IMR-90 (cell line): ENCODE data around the gene LYRM4. TPM values are rescaled to one million over a fixed set of nuclear protein-coding genes. Genes with fewer than 3 reads are reported as not detected.

Experiments used
- ATAC-seq: fragments of 200-7000 bp; cut with Tn5 transposase; 2 replicates; pipeline ENCODE4 v1.9.1; 2020; ENCODE audit warnings: low read depth, mild to moderate bottlenecking, moderate library complexity
- BruUV-seq: library from RNA; stranded (reverse); fragments of 400-500 nt; replicated peaks from 2 replicates; lab custom pipeline; 2021; lab: Mats Ljungman, UMichigan
- CTCF ChIA-PET: fragments of 300-600 bp; formaldehyde crosslinking; extraction: SDS; loops from one replicate; lab custom pipeline; 2021; ENCODE audit warnings: antibody characterized with exemption; lab: Yijun Ruan, JAX
- POLR2A ChIA-PET: fragments of 300-600 bp; sonication (Branson Sonifier 250); formaldehyde crosslinking; loops from one replicate; lab custom pipeline; 2022; ENCODE audit warnings: antibody characterized with exemption; ENCODE audit not compliant: unreplicated experiment; lab: Charles Lee
- DNase-seq: peaks from one replicate; pipeline ENCODE4 v3.0.0; 2013
- H2AFZ ChIP-seq: replicated peaks from 2 replicates; pipeline ENCODE3; 2013; ENCODE audit warnings: low read length, mild to moderate bottlenecking; ENCODE audit not compliant: poor library complexity
- H2AK5ac ChIP-seq: 2 replicates; pipeline ENCODE4 v1.6.1; 2013; ENCODE audit warnings: low read depth, low read length, inconsistent platforms
- H2AK9ac ChIP-seq: replicated peaks from 2 replicates; pipeline ENCODE3; 2013; ENCODE audit warnings: mild to moderate bottlenecking, low read depth, low read length, moderate library complexity; ENCODE audit not compliant: poor library complexity
- H2BK120ac ChIP-seq: 2 replicates; pipeline ENCODE4 v1.6.1; 2013; ENCODE audit warnings: low read depth, low read length, inconsistent platforms
- H2BK15ac ChIP-seq: 3 replicates; pipeline ENCODE4 v1.6.1; 2013; ENCODE audit warnings: low read depth, low read length, inconsistent platforms
- H2BK20ac ChIP-seq: 2 replicates; pipeline ENCODE4 v1.6.1; 2013; ENCODE audit warnings: low read depth, mild to moderate bottlenecking, inconsistent platforms, low read length, moderate library complexity
- H2BK5ac ChIP-seq: 2 replicates; pipeline ENCODE4 v1.6.1; 2013; ENCODE audit warnings: mild to moderate bottlenecking, low read depth, low read length, inconsistent platforms; ENCODE audit not compliant: poor library complexity, severe bottlenecking
- H3K14ac ChIP-seq: replicated peaks from 2 replicates; pipeline ENCODE4 v1.6.1; 2013; ENCODE audit warnings: low read depth, low read length, inconsistent platforms
- H3K18ac ChIP-seq: 2 replicates; pipeline ENCODE4 v1.6.1; 2013; ENCODE audit warnings: low read depth, low read length, control low read depth
- H3K23ac ChIP-seq: 2 replicates; pipeline ENCODE4 v1.6.1; 2013; ENCODE audit warnings: low read depth, low read length, inconsistent platforms
- H3K27ac ChIP-seq: 2 replicates; pipeline ENCODE4 v1.5.1; 2013; ENCODE audit warnings: mild to moderate bottlenecking, control low read depth, low read length; ENCODE audit not compliant: insufficient read depth
- H3K27me3 ChIP-seq: 2 replicates; pipeline ENCODE4 v1.6.1; 2013; ENCODE audit warnings: low read length; ENCODE audit not compliant: control insufficient read depth, insufficient read depth
- H3K36me3 ChIP-seq: 2 replicates; pipeline ENCODE4 v1.6.1; 2013; ENCODE audit warnings: low read length, mixed read lengths; ENCODE audit not compliant: control insufficient read depth, insufficient read depth
- H3K4ac ChIP-seq: 2 replicates; pipeline ENCODE4 v1.6.1; 2013; ENCODE audit warnings: low read depth, low read length, inconsistent platforms
- H3K4me1 ChIP-seq: 2 replicates; pipeline ENCODE4 v1.6.1; 2013; ENCODE audit warnings: low read length, mixed read lengths; ENCODE audit not compliant: control insufficient read depth, insufficient read depth
- H3K4me2 ChIP-seq: 2 replicates; pipeline ENCODE4 v1.6.1; 2013; ENCODE audit warnings: low read depth, mild to moderate bottlenecking, control low read depth, low read length, moderate library complexity
- H3K4me3 ChIP-seq: 2 replicates; pipeline ENCODE4 v1.5.1; 2013; ENCODE audit warnings: low read depth, mild to moderate bottlenecking, control low read depth, low read length, moderate library complexity; ENCODE audit not compliant: insufficient read depth
- H3K56ac ChIP-seq: 2 replicates; pipeline ENCODE4 v1.6.1; 2013; ENCODE audit warnings: low read length, inconsistent platforms; ENCODE audit not compliant: insufficient read depth; ENCODE audit errors: extremely low read depth
- H3K79me1 ChIP-seq, 2 experiments: 2 replicates each; pipeline ENCODE4 v1.6.1; 2013; ENCODE audit warnings: low read length in 2 of 2, inconsistent platforms in 1 of 2, low read depth in 1 of 2
- H3K9ac ChIP-seq: 2 replicates; pipeline ENCODE4 v1.6.1; 2013; ENCODE audit warnings: low read depth, low read length, control low read depth
- H3K9me1 ChIP-seq: 2 replicates; pipeline ENCODE4 v1.6.1; 2013; ENCODE audit warnings: low read length, inconsistent platforms; ENCODE audit not compliant: insufficient read depth
- H3K9me3 ChIP-seq: 2 replicates; pipeline ENCODE4 v1.6.1; 2013; ENCODE audit warnings: low read length; ENCODE audit not compliant: control insufficient read depth, insufficient read depth
- H4K20me1 ChIP-seq: 2 replicates; pipeline ENCODE4 v1.6.1; 2013; ENCODE audit warnings: low read length, inconsistent platforms; ENCODE audit not compliant: insufficient read depth
- H4K5ac ChIP-seq: 2 replicates; pipeline ENCODE4 v1.6.1; 2013; ENCODE audit warnings: mild to moderate bottlenecking, low read depth, low read length, control low read depth
- H4K8ac ChIP-seq, 2 experiments: 2 replicates each; pipeline ENCODE4 v1.6.1; 2013; ENCODE audit warnings: low read depth in 2 of 2, low read length in 2 of 2, control low read depth in 1 of 2, inconsistent platforms in 1 of 2
- H4K91ac ChIP-seq: 2 replicates; pipeline ENCODE4 v1.6.1; 2013; ENCODE audit warnings: low read depth, low read length, inconsistent platforms; ENCODE audit not compliant: insufficient read depth
- CEBPB ChIP-seq: IDR thresholded peaks from 2 replicates; pipeline ENCODE4 v1.6.1; 2012; ENCODE audit warnings: low read depth, low read length, improper control_type of control experiment
- MAFK ChIP-seq: IDR thresholded peaks from 2 replicates; pipeline ENCODE4 v1.6.1; 2012; ENCODE audit warnings: low read depth, low read length, improper control_type of control experiment
- MAZ ChIP-seq: IDR thresholded peaks from 2 replicates; pipeline ENCODE4 v1.6.1; 2012; ENCODE audit warnings: low read depth, mild to moderate bottlenecking, low read length, improper control_type of control experiment, moderate library complexity, borderline replicate concordance
- NFE2L2 ChIP-seq: fragments of 150-350 bp; IDR thresholded peaks from 2 replicates; pipeline ENCODE4 v1.6.1; 2016; ENCODE audit warnings: low read depth, mild to moderate bottlenecking, low read length
- SMC3 ChIP-seq: fragments of 150-350 bp; IDR thresholded peaks from 2 replicates; pipeline ENCODE4 v1.6.1; 2016; ENCODE audit warnings: low read depth, mild to moderate bottlenecking, antibody characterized with exemption, low read length, moderate library complexity
- WGBS, 2 experiments: methylation state at CpG; one replicate each; pipeline versions ENCODE4 v1.1.5 to v1.1.7; 2013; ENCODE audit warnings: missing lambda C conversion rate in 2 of 2; ENCODE audit not compliant: insufficient read length in 1 of 2; ENCODE audit errors: extremely low coverage in 2 of 2; 5-methylcytosine and 5-hydroxymethylcytosine counted together
- dilution Hi-C: fragments of 300-500 bp; cut with HindIII; formaldehyde crosslinking; loops from one replicate; pipeline ENCODE4 v1.14.3; 2018; ENCODE audit warnings: low sequenced_read_pairs; ENCODE audit not compliant: unreplicated experiment
- in situ Hi-C: fragments of 300-500 bp; cut with MboI; formaldehyde crosslinking; loops from 3 replicates; pipeline ENCODE4 v1.14.3; 2019; ENCODE audit warnings: low sequenced_read_pairs, inconsistent platforms, mixed read lengths
- intact Hi-C: fragments of 100-400 bp; cut with micrococcal nuclease; formaldehyde crosslinking; loops from 2 replicates; pipeline ENCODE4 v1.10.0; 2022
- polyA plus RNA-seq, 3 experiments: library from polyadenylated mRNA; depleted of rRNA; stranded (reverse); fragments of >200 nt; gene quantifications; 2 replicates each; pipeline ENCODE4 v1.2.3, GENCODE V29; 2012; ENCODE audit warnings: low replicate concordance in 1 of 3
- total RNA-seq: library from RNA; depleted of rRNA; stranded (reverse); fragments of >200 nt; gene quantifications from 2 replicates; pipeline ENCODE4 v1.2.3, GENCODE V29; 2012
- TF ChIP-seq, protein P1 (sequence below): conservative IDR thresholded peaks from 2 replicates; pipeline ENCODE4 v1.5.1; 2012; ENCODE audit warnings: mild to moderate bottlenecking, low read depth, low read length, improper control_type of control experiment

LYRM4 gene
- total and polyA plus RNA-seq, 2 of the 4 experiments (the other 2 are of a cell fraction) = 11.5 to 26.6 TPM

DNA sequence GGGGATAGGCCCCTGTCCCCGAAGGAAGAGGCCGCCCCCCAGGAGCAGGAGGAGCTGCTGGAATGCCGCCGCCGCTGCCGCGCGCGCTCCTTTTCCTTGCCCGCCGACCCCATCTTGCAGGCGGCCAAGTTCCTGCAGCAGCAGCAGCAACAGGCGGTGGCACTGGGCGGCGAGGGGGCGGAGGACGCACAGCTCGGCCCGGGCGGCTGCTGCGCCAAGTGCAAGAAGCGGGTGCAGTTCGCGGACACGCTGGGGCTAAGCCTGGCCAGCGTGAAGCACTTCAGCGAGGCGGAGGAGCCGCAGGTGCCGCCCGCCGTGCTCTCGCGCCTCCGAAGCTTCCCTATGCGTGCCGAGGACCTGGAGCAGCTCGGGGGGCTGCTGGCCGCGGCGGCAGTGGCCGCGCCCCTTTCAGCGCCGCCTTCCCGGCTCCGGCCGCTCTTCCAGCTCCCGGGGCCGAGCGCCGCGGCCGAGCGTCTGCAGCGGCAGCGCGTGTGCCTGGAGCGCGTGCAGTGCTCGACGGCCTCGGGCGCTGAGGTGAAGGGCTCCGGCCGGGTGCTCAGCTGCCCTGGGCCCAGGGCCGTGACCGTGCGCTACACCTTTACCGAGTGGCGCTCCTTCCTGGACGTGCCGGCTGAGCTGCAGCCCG, 175.0 kb downstream of the LYRM4 start:
- Histone ChIP-seq H3K9me3 (no peaks in the 10 kb centered on the region; the same call in 1 of the 2 replicates), H3K9me1 (peaks cover 5% of the 10 kb centered on the region; the same call in 1 of the 2 replicates), H3K79me1 (no peaks in the 10 kb centered on the region), H3K27me3 (peaks cover 31% of the 10 kb centered on the region), H3K14ac (no peak overlapping the region), H3K27ac (peak overlapping the region; percentile 2; the same call in 1 of the 2 replicates), H2BK15ac (no peak overlapping the region), H2BK5ac (no peak overlapping the region), H2BK120ac (no peak overlapping the region), H4K91ac (no peak overlapping the region), H3K9ac (no peak overlapping the region), H3K36me3 (no peaks in the 10 kb centered on the region), H3K23ac (no peak overlapping the region), H2AFZ (peak overlapping the region; percentile 76), H3K4me2 (peak overlapping the region; percentile 86), H2BK20ac (no peak overlapping the region), H4K20me1 (no peaks in the 10 kb centered on the region), H3K56ac (no peak overlapping the region), H2AK9ac (peak overlapping the region; percentile 32), H2AK5ac (no peak overlapping the region), H3K18ac (no peak overlapping the region), H4K5ac (no peak overlapping the region), H3K4ac (no peak overlapping the region), H3K4me1 (peaks cover 12% of the 10 kb centered on the region), H4K8ac (no peak overlapping the region; a peak in 1 of 4 replicates), H3K4me3 (peak overlapping the region; percentile 49)
- ATAC-seq = peak; percentile 45
- 5% methylated on average over 47 of the region's 74 CpGs; no CpG with 5 or more reads in 1 of the 2 experiments for WGBS, 2 experiments
- in situ Hi-C loops (no loop called here), intact Hi-C loops (no loop called here), dilution Hi-C loops (no loop called here)
- BruUV-seq = no TSS peak
- peak; percentile 30 for DNase-seq
- CTCF ChIA-PET = no interaction called here
- POLR2A ChIA-PET = no interaction called here
- no peak for TF ChIP-seq NFE2L2
- no peak for TF ChIP-seq SMC3
- no peak for TF ChIP-seq CEBPB
- TF ChIP-seq, protein P1, sequence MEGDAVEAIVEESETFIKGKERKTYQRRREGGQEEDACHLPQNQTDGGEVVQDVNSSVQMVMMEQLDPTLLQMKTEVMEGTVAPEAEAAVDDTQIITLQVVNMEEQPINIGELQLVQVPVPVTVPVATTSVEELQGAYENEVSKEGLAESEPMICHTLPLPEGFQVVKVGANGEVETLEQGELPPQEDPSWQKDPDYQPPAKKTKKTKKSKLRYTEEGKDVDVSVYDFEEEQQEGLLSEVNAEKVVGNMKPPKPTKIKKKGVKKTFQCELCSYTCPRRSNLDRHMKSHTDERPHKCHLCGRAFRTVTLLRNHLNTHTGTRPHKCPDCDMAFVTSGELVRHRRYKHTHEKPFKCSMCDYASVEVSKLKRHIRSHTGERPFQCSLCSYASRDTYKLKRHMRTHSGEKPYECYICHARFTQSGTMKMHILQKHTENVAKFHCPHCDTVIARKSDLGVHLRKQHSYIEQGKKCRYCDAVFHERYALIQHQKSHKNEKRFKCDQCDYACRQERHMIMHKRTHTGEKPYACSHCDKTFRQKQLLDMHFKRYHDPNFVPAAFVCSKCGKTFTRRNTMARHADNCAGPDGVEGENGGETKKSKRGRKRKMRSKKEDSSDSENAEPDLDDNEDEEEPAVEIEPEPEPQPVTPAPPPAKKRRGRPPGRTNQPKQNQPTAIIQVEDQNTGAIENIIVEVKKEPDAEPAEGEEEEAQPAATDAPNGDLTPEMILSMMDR = no peak
- TF ChIP-seq MAZ = no peak
- no peak for TF ChIP-seq MAFK
